Measurements from ENCODE around the gene BACH1.

- TF ChIP-seq REST (IDR thresholded peaks at IDR 0.05; ENCODE audit: low read depth) = no peak
- TF ChIP-seq RAD21 (IDR thresholded peaks at IDR 0.05; ENCODE audit: low read depth) = no peak
- no peak for TF ChIP-seq YY1 (IDR thresholded peaks at IDR 0.05; ENCODE audit: low read depth)
- TF ChIP-seq FOXM1 (IDR thresholded peaks at IDR 0.05; ENCODE audit: borderline replicate concordance, low read depth) = no peak
- no peak for TF ChIP-seq TEAD4 (IDR thresholded peaks at IDR 0.05)
- TF ChIP-seq EP300 (IDR thresholded peaks at IDR 0.05; ENCODE audit: borderline replicate concordance) = no peak
- no peak for TF ChIP-seq MAX (IDR thresholded peaks at IDR 0.05)
- no peak for TF ChIP-seq EGR1 (IDR thresholded peaks at IDR 0.05)
Measured at GRCh38 chr21:29338256-29338655, 39.5 kb downstream of the BACH1 start.

Measured in Ishikawa (cell line).